GM21717 (cell line): Measurements from ENCODE around the gene DEFB125.

Experiments used
- ATAC-seq: cut with Tn5 transposase; IDR thresholded peaks from one replicate; pipeline ENCODE4 v1.9.1; 2021; ENCODE audit warnings: mild to moderate bottlenecking, moderate library complexity; ENCODE audit not compliant: unreplicated experiment

The DEFB125 gene

DNA sequence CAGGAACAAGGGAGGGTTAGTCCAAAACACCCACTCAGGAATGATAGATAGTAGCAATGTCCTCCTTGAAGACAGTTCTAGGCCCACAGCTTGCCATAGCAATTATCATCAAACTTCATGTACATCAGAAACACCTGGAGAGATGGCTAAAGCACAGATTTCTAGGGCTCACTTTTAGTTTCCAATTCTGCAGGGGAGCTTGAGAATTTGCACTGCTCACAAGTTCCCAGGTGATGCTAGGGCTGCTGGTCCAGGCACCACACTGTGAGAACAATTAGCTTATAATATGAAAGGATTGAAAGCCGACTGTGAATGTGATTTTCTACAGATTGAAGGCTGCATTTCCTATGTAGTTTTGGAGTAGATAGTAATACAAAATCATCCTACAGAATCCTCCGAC, 58.4 kb downstream of the DEFB125 start:
- no peak for ATAC-seq
